Inflammatory macrophage treated with lipopolysaccharide for 4 hours (primary cell): Measurements from ENCODE around the gene SULT1C2.
"Not testable (repeated sequence)": the region's sequence is repeated elsewhere in the genome, so short reads cannot be mapped to it uniquely, and the experiment has no call there.

Experiments used
- DNase-seq: peaks from one replicate; pipeline ENCODE4 v3.0.0-alpha.2; 2020

SULT1C2 gene

DNA sequence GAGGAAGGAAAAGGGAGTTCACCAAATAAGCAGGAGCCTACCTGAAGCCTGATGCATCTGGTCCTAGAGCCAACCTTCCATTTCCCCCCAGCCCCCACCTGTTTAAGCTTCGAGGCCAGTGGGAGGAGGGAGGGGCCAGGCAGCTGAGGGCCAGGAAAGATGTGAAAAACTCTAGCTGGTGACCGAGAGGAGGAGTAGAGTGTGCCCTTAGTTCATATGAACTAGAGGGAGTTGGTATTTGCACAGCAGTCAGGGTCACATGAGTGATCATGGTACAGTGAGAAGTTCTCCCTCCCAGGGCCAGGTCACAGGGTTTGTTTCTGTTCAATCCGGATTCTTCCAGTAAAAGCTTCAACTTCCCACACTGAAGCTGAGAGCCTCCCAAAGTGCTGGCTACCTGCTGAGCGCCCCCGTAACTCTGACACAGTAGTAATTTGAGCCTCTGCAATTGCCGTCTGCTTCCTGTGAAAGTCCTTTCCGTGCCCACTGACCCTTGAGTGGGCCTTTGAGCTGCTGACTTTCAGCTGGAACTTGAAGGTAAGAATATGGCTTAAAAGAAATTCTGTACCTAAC, at the start of gene SULT1C2:
TSS of gene SULT1C2 (plus strand) at position 362 of the 573 bp plus-strand sequence. CDS start 4,773 bp downstream, outside the sequence.
- DNase-seq = peak; percentile 30

GRCh38 chr2:108239786-108240185, 48.9 kb upstream of the SULT1C2 start, which contains the start of gene SULT1C3:
SULT1C3 (plus strand) TSS chr2:108239968; CDS start chr2:108247195, 7,227 bp downstream.
- DNase-seq = no peak

DNA sequence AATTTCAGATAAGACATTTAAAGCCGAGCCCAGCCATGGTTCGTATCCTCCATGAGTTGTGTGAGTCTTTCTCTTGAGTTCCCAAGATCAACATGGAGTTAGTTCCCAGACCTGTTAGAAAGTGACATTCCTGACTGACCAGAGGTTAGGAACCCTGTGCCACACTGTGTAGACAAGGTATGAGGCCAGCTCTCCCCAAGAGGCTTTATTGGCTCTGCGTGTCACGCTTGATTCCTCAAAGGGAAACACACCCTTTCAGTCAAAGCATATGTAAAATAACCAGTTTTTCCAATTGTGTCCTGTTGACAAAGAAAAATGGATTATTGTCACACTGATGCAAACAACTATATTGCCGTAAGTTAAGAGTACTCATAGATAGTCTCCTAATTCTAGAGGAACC, 47.7 kb upstream of the SULT1C2 start:
- DNase-seq = no peak

DNA sequence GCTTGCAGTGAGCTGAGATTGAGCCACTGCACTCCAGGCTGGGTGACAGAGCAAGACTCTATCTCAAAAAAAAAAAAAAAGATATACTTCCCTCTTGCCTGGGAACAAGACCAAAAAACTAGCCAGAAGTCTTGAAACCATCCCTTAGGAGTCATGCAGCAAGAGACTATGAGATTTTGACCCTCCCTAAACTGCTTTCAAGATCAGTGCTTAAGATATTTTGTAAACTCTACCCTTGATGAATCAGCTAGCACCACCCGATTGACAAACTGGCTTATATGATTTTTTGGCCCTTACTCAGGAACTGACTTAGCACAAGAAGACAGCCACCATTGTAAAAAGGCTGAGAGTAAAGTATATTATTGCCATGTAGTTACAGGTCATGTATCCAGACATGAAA, 45.1 kb upstream of the SULT1C2 start:
- DNase-seq = peak; percentile 21

DNA sequence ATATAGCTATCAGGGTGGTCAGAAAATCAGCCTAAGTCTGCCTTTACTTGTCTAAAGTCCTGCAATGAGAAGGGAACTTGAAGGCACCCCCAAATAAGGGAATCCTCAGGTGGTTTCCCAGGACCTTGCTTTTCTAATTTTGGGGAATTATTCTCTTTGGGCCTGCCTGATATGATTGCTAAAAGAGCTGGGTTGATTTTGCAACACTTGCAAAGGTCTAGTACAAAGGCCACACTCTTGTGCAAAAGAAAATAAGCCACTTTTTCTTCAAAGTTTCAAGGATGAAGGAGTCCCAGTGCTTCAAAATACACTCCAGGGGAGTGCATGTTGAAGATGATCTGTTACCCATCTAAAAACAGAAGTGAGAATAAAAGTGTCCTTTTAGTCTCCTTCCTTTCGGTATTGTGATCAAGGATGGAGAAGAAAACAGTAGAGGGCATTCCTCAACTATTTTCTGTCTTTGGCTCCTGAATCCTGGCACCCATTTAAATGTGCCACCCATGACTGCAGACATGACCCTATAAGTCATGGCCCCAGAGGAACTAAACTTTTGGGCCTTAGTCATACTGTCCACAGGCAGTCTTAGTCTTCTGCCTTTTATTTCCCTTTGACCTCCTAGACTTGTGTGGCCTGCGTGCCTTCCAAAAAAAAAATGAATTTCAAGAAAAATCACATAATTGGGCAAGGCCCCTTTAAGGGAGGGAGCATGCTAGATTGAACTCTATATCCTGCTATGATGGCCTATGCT, 43.9 kb upstream of the SULT1C2 start:
- peak; percentile 3 for DNase-seq

- DNase-seq = no peak
Observed at GRCh38 chr2:108253106-108253505, 35.6 kb upstream of the SULT1C2 start.

DNA sequence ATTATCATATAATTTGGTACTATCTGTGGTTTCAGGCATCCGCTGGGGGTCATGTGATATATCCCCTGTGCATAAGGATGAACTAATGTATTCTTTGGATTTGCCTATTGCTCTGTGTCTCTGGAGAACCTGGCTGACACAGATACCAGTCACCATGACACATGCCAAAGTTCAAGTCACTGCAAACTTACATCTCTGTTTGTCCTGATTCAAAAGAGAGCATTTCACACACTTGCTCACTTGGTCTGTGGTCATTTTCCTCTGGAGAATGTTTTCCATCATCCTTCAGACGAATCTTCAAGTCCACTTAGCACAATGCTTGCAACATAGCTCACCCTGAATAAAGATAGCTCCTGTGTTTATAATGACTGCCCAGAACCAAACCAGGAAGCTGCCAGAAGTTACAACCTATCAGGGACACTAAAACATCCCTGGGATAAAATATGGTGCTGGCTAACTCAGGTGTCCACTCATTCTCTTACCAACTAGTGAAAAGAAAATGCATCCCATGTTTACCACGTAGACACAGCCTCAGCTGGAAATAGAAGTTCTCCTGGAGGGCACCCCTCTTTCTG, 30.9 kb upstream of the SULT1C2 start:
- DNase-seq = no peak

GRCh38 chr2:108260773-108261172, 27.9 kb upstream of the SULT1C2 start:
- DNase-seq = no peak

GRCh38 chr2:108262036-108262435, 26.7 kb upstream of the SULT1C2 start:
- no peak for DNase-seq

DNA sequence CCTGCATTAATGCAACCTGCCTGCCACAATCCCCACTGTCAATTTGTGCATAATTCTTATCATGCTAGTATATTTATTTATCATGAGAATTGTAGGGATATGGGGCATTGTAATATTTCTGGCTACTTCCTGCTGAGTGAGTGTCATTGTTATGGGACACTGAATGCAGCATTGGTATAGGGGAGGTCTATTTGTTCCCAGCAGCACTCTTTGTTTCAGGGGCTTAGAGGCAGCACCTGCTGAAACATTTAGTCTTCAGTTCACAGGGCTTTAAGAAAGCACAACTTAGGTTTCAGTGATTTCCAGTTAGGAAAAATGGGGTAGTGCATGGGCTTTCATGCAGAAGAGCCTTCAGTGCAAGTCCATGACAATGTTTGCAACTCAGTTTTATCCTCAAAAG, 25.3 kb upstream of the SULT1C2 start:
- DNase-seq = no peak

GRCh38 chr2:108266218-108266617, 22.5 kb upstream of the SULT1C2 start:
- no peak for DNase-seq

- DNase-seq = peak; percentile 72
Observed at GRCh38 chr2:108267101-108267500, 21.6 kb upstream of the SULT1C2 start.

- DNase-seq = peak; percentile 24
Observed at GRCh38 chr2:108268001-108268400, 20.7 kb upstream of the SULT1C2 start.

GRCh38 chr2:108270346-108270745, 18.3 kb upstream of the SULT1C2 start:
- DNase-seq = no peak

- DNase-seq = no peak
Observed at GRCh38 chr2:108270768-108271506, 17.8 kb upstream of the SULT1C2 start.

- no peak for DNase-seq
Observed at GRCh38 chr2:108271691-108272253, 16.9 kb upstream of the SULT1C2 start.

DNA sequence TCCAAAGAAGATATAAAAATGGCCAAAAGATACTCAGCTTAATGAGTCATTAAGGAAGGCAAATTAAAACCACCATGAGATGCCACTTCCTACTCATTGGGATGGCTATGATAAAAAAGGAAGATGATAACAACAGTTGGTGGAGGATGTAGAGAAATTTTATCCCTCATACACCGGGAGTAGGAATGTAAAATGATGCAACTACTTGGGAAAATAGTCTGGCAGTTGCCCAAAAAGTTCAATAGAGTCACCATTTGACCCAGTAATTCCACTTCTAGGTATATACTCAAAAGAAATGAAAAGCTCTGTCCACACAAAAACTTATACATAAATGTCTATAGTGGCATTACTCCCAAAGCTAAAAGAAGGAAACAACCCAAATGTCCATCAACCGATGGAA, 10.1 kb upstream of the SULT1C2 start:
- DNase-seq = no peak

DNA sequence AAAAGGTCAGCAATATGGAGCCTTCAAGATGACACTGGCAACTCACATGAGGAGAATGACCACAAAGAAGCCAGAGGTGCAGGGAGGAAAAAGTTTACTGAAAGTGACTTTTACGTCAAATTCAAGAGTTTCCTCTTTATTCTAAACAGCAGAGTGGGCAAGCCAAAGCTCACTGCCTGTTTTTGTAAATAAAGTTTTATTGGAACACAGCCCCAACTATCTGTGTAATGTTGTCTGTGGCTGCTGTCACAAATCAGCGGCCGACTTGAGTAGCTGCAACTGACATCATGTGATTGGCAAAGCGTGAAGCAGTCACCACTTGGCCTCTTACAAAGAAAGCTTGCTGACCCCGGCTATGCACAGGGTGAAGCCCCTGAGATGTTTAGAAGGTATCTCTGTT, 9.2 kb upstream of the SULT1C2 start:
- DNase-seq = no peak

DNA sequence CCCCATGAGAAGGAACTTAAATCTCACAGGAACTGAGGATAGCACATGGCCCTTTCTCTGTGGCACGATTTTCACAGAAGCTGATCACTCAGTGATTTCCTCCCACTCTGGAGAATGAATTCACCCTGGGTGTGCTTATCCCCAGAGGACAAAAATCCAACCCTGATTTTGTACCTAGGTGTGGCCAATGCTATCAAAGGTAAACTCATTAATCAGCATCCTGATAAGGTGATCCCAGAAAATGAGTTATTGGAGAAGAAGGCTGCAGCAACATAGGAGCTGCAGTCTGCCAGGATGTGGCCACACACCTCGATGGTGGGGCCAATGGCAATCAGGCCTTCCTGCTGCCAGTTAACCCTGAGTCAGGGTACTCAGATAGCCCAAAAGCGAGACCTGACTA, 8.2 kb upstream of the SULT1C2 start:
- no peak for DNase-seq

GRCh38 chr2:108284566-108284965, 4.1 kb upstream of the SULT1C2 start:
- DNase-seq = not testable (repeated sequence)

DNA sequence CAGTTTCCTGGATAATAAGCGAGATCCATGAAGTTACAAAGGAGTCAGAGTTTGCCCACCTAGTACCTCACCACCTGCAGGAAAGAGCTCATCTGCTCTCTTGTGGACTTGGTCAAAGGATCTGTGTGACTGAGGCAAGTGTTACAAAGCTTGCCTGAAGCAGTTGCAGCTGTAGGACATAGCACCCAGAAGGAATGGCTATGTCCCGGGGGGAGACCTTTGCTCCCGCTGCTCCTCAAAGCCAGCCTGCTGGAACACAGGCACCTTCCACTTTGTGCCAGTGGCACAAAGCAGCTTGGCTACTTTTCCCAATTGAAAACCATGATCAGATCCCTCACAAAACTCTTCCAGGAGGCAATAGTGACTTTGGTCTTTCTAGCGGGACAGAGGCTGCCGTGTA, 3.1 kb upstream of the SULT1C2 start:
- DNase-seq = no peak

- DNase-seq = peak; percentile 27
Observed at GRCh38 chr2:108287169-108287568, 1.5 kb upstream of the SULT1C2 start.

DNA sequence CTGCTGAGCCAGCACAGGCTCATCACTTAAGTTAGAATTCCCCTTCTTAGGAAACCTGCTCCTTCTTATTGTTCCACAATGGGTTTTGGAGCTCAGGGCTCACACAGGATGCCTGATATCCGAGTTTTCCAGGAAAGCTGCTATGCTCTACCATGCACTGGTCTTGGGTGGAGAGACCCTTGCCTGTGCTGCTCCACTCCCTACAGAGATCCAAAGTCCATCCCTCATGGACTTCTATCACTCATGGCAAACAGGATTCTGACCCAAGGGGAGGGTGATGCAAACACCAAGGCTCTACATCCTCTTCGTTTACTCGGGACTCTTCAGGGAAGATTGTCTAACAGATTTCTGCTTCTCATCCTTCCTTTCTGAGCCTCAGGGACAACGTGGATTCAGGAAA, 5.2 kb downstream of the SULT1C2 start:
- DNase-seq = no peak
